Natural killer cell (primary cell): ENCODE results near the gene GRID1. TPM values are rescaled to one million over a fixed set of nuclear protein-coding genes. Genes with fewer than 3 reads are reported as not detected.

Experiments used
- ATAC-seq, 3 donors: fragments of 150-1000 bp in 2 of 3; fragments of 200-7000 bp in 1 of 3; cut with Tn5 transposase; 1 replicate in 1 of 3; 2 replicates in 2 of 3; pipeline ENCODE4 v1.10.0; 2021; ENCODE audit warnings: mild to moderate bottlenecking in 2 of 3, moderate library complexity in 2 of 3
- DNase-seq, 2 donors: peaks; one replicate each; pipeline versions ENCODE4 v3.0.0 to v3.0.0-alpha.2; 2013 to 2021; ENCODE audit warnings: mixed read lengths in 1 of 2
- H3K27ac ChIP-seq: one replicate; pipeline ENCODE4 v1.5.1; 2013; ENCODE audit warnings: mild to moderate bottlenecking, low read length
- H3K27me3 ChIP-seq: one replicate; pipeline ENCODE4 v1.6.1; 2013; ENCODE audit warnings: low read length; ENCODE audit not compliant: control insufficient read depth, insufficient read depth
- H3K36me3 ChIP-seq: one replicate; pipeline ENCODE4 v1.6.1; 2013; ENCODE audit warnings: low read length; ENCODE audit not compliant: control insufficient read depth, insufficient read depth
- H3K4me1 ChIP-seq: one replicate; pipeline ENCODE4 v1.6.1; 2013; ENCODE audit warnings: low read length; ENCODE audit not compliant: control insufficient read depth, insufficient read depth
- H3K4me3 ChIP-seq: one replicate; pipeline ENCODE4 v1.5.1; 2013; ENCODE audit warnings: low read length
- H3K9me3 ChIP-seq: one replicate; pipeline ENCODE4 v1.6.1; 2013; ENCODE audit warnings: low read length; ENCODE audit not compliant: control insufficient read depth, insufficient read depth
- H3K27ac Mint-ChIP-seq, 2 donors: one replicate each; pipeline ENCODE4 v1.8.0; 2022; ENCODE audit warnings: mild to moderate bottlenecking in 2 of 2, mixed read lengths in 2 of 2, moderate library complexity in 1 of 2
- H3K27me3 Mint-ChIP-seq, 2 donors: one replicate each; pipeline ENCODE4 v1.8.0; 2022; ENCODE audit warnings: low read depth in 2 of 2, mixed read lengths in 2 of 2
- H3K36me3 Mint-ChIP-seq: one replicate; pipeline ENCODE4 v1.8.0; 2022; ENCODE audit warnings: mixed read lengths
- H3K4me1 Mint-ChIP-seq, 2 donors: one replicate each; pipeline ENCODE4 v1.8.0; 2022; ENCODE audit warnings: mixed read lengths in 2 of 2
- H3K4me3 Mint-ChIP-seq: one replicate; pipeline ENCODE4 v1.8.0; 2022; ENCODE audit warnings: mild to moderate bottlenecking, moderate library complexity, mixed read lengths
- H3K9me3 Mint-ChIP-seq, 2 donors: one replicate each; pipeline ENCODE4 v1.8.0; 2022; ENCODE audit warnings: mixed read lengths in 2 of 2
- WGBS: methylation state at CpG from one replicate; pipeline ENCODE4 v1.1.7; 2013; ENCODE audit warnings: missing lambda C conversion rate; ENCODE audit not compliant: insufficient coverage; 5-methylcytosine and 5-hydroxymethylcytosine counted together
- intact Hi-C: fragments of 100-400 bp; cut with micrococcal nuclease; formaldehyde crosslinking; loops from one replicate; pipeline ENCODE4 v1.14.2; 2022
- total RNA-seq, 4 donors: library from RNA; stranded (reverse); fragments of 120-200 nt in 1 of 4; gene quantifications; one replicate each; pipeline versions ENCODE4 v1.2.3 to v1.2.4, GENCODE V29; 2013 to 2022
- TF ChIP-seq, protein P1 (sequence below): fragments of 200-600 bp; IDR thresholded peaks from one replicate; pipeline ENCODE4 v1.8.0; 2022; ENCODE audit warnings: antibody characterized with exemption

The GRID1 gene
- total RNA-seq, 3 donors from 2014 or later (not counting 1 experiment from before 2014, with no cell fraction given) = not detected

DNA sequence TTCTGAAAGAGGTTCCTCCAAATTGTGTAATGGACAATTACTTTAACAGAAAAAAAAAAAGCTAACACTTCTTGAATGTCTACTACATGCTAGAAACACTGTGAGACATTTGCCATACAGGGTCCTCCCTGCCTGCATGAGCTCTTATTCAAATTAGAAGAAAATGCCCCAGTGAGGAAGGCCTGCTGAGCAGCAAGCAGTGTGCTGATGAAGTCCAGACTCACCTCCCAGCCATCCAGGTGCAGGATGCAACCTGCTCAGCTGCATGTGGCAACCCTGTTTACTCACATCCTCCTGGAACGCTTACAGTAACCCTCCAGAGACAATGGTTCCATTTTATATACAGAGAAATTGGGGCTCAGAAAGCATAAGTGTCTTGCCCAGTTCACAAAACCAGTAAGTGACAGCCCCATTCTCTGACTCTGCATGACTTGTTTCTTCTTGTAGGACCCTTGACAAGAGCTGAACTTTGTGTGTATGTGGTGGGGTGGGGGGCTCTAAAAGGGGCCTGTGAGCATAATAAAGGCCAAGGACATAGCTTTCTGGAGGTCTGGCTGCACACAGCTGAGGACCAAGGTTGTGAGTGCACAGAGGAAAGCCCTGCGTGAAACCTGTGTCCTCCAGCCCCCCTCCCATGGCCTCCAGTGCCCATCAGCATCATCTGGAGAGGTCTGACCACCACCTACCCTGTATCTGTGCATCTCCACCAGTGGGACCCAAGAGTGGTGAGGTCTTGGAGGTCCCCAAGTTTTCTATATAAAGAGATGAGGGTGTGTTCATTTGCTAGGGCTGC lies 387.8 kb downstream of the GRID1 start:
- WGBS = 86% methylated on average over 2 of the region's 2 CpGs
- Mint-ChIP-seq H3K9me3 (no peaks in the 10 kb centered on the region), H3K4me3 (no peak overlapping the region), H3K4me1 (no peaks in the 10 kb centered on the region), H3K27ac (no peak overlapping the region), H3K36me3 (no peaks in the 10 kb centered on the region), H3K27me3 (no peaks in the 10 kb centered on the region)
- Histone ChIP-seq H3K4me3 (no peak overlapping the region), H3K9me3 (no peaks in the 10 kb centered on the region), H3K27me3 (no peaks in the 10 kb centered on the region), H3K4me1 (no peaks in the 10 kb centered on the region), H3K36me3 (no peaks in the 10 kb centered on the region), H3K27ac (no peak overlapping the region)
- DNase-seq = no peak
- TF ChIP-seq, protein P1, sequence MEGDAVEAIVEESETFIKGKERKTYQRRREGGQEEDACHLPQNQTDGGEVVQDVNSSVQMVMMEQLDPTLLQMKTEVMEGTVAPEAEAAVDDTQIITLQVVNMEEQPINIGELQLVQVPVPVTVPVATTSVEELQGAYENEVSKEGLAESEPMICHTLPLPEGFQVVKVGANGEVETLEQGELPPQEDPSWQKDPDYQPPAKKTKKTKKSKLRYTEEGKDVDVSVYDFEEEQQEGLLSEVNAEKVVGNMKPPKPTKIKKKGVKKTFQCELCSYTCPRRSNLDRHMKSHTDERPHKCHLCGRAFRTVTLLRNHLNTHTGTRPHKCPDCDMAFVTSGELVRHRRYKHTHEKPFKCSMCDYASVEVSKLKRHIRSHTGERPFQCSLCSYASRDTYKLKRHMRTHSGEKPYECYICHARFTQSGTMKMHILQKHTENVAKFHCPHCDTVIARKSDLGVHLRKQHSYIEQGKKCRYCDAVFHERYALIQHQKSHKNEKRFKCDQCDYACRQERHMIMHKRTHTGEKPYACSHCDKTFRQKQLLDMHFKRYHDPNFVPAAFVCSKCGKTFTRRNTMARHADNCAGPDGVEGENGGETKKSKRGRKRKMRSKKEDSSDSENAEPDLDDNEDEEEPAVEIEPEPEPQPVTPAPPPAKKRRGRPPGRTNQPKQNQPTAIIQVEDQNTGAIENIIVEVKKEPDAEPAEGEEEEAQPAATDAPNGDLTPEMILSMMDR = no peak
- intact Hi-C loops = no loop called here
- ATAC-seq = no peak

DNA sequence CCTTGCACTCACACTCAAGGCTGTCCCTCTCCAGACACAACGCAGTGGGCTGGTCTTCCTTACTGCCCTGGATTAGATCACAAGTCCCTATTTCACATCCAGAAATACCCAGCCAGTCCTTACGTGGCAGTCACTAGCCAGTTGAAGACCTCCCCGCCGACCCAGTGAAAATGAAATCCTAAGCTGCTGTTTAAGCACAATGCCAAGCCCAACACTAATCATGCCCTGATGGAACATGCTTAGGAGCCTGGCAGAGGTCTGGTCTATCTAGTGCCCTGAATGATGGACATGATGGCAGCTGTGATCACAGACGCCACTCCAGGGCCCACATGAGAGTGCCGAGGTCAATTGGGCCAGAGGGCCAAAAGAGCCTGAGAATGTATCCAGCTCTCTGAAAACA lies 389.0 kb downstream of the GRID1 start:
- no peaks in the 10 kb centered on the region for H3K36me3 ChIP-seq
- no peak overlapping the region for H3K4me3 ChIP-seq
- TF ChIP-seq, protein P1 = no peak
- H3K27ac ChIP-seq = no peak overlapping the region
- no peaks in the 10 kb centered on the region for H3K4me1 ChIP-seq
- no peaks in the 10 kb centered on the region for H3K9me3 Mint-ChIP-seq
- ATAC-seq (no peak), DNase-seq (no peak)
- no peaks in the 10 kb centered on the region for H3K27me3 Mint-ChIP-seq
- WGBS = 91% methylated on average over 6 of the region's 6 CpGs
- no peaks in the 10 kb centered on the region for H3K36me3 Mint-ChIP-seq
- no peak overlapping the region for H3K4me3 Mint-ChIP-seq
- H3K27ac Mint-ChIP-seq = no peak overlapping the region
- intact Hi-C loops = no loop called here
- H3K4me1 Mint-ChIP-seq = no peaks in the 10 kb centered on the region
- no peaks in the 10 kb centered on the region for H3K9me3 ChIP-seq
- H3K27me3 ChIP-seq = no peaks in the 10 kb centered on the region

DNA sequence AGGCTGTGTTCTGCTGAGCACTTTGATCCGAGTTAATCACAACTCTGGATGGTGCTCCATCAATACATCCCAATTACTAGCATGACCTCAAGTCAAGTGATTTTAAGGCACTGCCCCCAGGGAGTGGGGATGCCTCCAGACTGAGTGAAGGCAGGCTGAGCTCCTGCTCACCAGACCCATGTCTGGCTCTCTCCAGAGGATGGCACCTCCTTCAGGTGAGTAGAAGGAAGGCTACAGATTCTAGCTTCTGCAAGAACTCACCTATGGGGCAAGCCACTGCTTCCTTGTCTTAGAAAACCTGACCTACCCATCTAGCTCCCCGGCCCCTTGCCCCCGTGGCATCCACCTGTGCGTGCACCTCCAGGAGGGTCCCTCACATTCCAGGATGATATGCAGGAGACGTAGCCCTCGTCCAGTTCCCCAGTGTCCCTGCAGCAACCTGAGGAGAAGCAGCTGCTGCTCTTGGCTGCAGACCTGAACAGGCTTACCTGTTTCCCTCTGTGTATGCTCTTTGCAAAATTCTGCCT lies 390.3 kb downstream of the GRID1 start:
- H3K4me3 Mint-ChIP-seq = no peak overlapping the region
- no peak for DNase-seq
- no peak overlapping the region for H3K4me3 ChIP-seq

More for the DNA sequence above, 390.3 kb downstream of the GRID1 start:
- H3K9me3 Mint-ChIP-seq = no peaks in the 10 kb centered on the region
- no peaks in the 10 kb centered on the region for H3K4me1 ChIP-seq
- no peaks in the 10 kb centered on the region for H3K27me3 Mint-ChIP-seq
- H3K4me1 Mint-ChIP-seq = no peaks in the 10 kb centered on the region
- TF ChIP-seq, protein P1 = no peak
- H3K27ac ChIP-seq = no peak overlapping the region
- H3K36me3 Mint-ChIP-seq = no peaks in the 10 kb centered on the region
- intact Hi-C loops = no loop called here
- 84% methylated on average over 6 of the region's 6 CpGs for WGBS
- H3K27me3 ChIP-seq = no peaks in the 10 kb centered on the region
- H3K27ac Mint-ChIP-seq = no peak overlapping the region
- H3K9me3 ChIP-seq = no peaks in the 10 kb centered on the region
- ATAC-seq = no peak
- no peaks in the 10 kb centered on the region for H3K36me3 ChIP-seq
